Calu3 (cell line): ENCODE results near the gene CD36. TPM values are rescaled to one million over a fixed set of nuclear protein-coding genes. Genes with fewer than 3 reads are reported as not detected.

Source experiments
- BruUV-seq: library from RNA; stranded (reverse); fragments of 400-500 nt; replicated peaks from 2 replicates; lab custom pipeline; 2021; lab: Mats Ljungman, UMichigan
- CTCF ChIA-PET: fragments of 300-600 bp; sonication (Branson Sonifier 250); formaldehyde crosslinking; loops from one replicate; lab custom pipeline; 2022; ENCODE audit warnings: antibody characterized with exemption; lab: Charles Lee
- DNase-seq: peaks from one replicate; pipeline ENCODE4 v3.0.0; 2022
- H3K27ac Mint-ChIP-seq: one replicate; pipeline ENCODE4 v1.8.0; 2022; ENCODE audit warnings: mixed read lengths; ENCODE audit not compliant: unreplicated experiment
- H3K27me3 Mint-ChIP-seq: one replicate; pipeline ENCODE4 v1.8.0; 2022; ENCODE audit warnings: mixed read lengths; ENCODE audit not compliant: unreplicated experiment
- H3K36me3 Mint-ChIP-seq: one replicate; pipeline ENCODE4 v1.8.0; 2022; ENCODE audit warnings: mild to moderate bottlenecking, moderate library complexity, mixed read lengths; ENCODE audit not compliant: insufficient read depth, unreplicated experiment
- H3K4me1 Mint-ChIP-seq: one replicate; pipeline ENCODE4 v1.8.0; 2022; ENCODE audit warnings: mild to moderate bottlenecking, low read depth, mixed read lengths; ENCODE audit not compliant: unreplicated experiment
- H3K4me3 Mint-ChIP-seq: one replicate; pipeline ENCODE4 v1.8.0; 2022; ENCODE audit warnings: mild to moderate bottlenecking, low read depth, moderate library complexity, mixed read lengths; ENCODE audit not compliant: unreplicated experiment
- H3K9me3 Mint-ChIP-seq: one replicate; pipeline ENCODE4 v1.8.0; 2022; ENCODE audit warnings: low read depth, mixed read lengths; ENCODE audit not compliant: unreplicated experiment
- intact Hi-C: fragments of 100-400 bp; cut with micrococcal nuclease; formaldehyde crosslinking; loops from one replicate; pipeline ENCODE4 v1.10.0; 2022; ENCODE audit not compliant: unreplicated experiment
- total RNA-seq: library from RNA; stranded (reverse); gene quantifications from 2 replicates; pipeline ENCODE4 v1.2.3, GENCODE V29; 2022
- TF ChIP-seq, protein P1 (sequence below): fragments of 200-600 bp; IDR thresholded peaks from one replicate; pipeline ENCODE4 v1.8.0; 2022; ENCODE audit warnings: antibody characterized with exemption; ENCODE audit not compliant: unreplicated experiment

The CD36 gene
- total RNA-seq, 1 experiment from 2014 or later: not detected

DNA sequence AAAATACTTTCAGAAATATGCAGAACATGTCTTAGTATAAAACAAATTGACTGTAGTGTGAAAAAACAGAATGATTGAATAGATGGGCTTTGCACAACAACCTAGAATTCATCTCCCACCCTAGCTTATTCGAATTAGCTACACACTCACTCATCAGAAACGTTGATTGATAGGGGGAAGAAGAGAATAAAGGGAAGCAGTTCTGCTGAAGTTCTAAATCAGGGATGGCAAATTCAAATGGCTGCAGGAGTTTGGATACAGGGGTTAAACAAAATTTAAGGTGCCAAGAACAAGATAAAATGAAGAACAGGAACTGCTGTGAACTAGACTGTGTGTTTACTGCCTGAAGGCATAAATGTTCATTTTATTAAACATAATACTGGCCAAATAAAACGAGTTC is 9.0 kb downstream of the CD36 start:
- TF ChIP-seq, protein P1, sequence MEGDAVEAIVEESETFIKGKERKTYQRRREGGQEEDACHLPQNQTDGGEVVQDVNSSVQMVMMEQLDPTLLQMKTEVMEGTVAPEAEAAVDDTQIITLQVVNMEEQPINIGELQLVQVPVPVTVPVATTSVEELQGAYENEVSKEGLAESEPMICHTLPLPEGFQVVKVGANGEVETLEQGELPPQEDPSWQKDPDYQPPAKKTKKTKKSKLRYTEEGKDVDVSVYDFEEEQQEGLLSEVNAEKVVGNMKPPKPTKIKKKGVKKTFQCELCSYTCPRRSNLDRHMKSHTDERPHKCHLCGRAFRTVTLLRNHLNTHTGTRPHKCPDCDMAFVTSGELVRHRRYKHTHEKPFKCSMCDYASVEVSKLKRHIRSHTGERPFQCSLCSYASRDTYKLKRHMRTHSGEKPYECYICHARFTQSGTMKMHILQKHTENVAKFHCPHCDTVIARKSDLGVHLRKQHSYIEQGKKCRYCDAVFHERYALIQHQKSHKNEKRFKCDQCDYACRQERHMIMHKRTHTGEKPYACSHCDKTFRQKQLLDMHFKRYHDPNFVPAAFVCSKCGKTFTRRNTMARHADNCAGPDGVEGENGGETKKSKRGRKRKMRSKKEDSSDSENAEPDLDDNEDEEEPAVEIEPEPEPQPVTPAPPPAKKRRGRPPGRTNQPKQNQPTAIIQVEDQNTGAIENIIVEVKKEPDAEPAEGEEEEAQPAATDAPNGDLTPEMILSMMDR: no peak
- Mint-ChIP-seq H3K27ac (no peak overlapping the region), H3K27me3 (no peaks in the 10 kb centered on the region), H3K4me1 (peaks cover 9% of the 10 kb centered on the region), H3K9me3 (no peaks in the 10 kb centered on the region), H3K4me3 (no peak overlapping the region), H3K36me3 (no peaks in the 10 kb centered on the region)
- no peak for DNase-seq
- intact Hi-C loops: no loop called here
- BruUV-seq: no TSS peak
- CTCF ChIA-PET: interaction anchor here (0.9 kb wide), 1 partner anchor 449 kb away, joined by 3 read pairs; no protein-coding TSS in a partner anchor

DNA sequence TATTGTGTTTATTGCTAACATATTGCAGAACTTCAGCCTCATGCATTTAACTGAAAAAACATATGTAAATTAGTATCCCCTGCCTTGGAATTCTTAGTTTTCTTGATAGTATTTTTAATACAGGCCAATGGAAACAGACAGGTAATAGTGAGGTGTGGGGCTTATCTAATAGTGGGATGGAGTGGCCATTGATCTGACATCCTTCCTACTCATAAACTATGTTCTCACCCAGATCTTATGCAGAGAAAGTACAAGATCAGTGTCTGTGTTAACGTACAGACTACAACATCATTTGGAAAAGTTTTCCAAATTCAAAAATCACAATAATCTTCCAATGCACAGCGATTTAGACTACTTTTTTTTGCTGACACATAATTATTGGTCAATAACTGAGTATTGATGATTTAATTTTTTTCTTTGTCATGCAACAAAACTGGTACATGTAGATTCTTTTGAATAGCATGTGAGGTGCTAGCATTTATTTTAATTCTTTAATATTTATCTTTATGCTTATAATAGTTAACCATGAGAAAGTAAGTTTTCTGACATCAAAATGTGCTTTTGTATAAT is 9.7 kb downstream of the CD36 start:
- H3K27me3 Mint-ChIP-seq: no peaks in the 10 kb centered on the region
- no peaks in the 10 kb centered on the region for H3K36me3 Mint-ChIP-seq

DNA sequence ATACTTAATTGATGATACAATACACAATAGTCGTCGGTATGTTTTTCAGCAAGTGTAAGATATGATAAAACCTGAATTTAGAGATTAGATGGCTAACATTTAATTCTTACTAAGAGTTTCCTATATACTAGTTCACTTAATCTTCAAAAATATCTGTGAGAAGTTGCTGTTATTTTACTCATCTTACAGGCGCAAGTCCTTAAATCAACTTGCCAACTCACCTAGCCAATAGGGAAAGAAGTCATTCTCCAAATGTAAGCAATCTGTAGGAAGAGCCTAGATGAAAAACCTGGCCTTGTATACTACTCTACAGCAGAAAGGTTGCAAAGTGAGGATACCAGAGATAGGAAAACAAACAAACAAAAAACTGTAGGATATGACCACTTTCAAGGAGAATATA is 10.6 kb downstream of the CD36 start:
- Mint-ChIP-seq H3K4me1 (peaks cover 9% of the 10 kb centered on the region), H3K9me3 (no peaks in the 10 kb centered on the region), H3K27me3 (no peaks in the 10 kb centered on the region), H3K4me3 (no peak overlapping the region), H3K27ac (no peak overlapping the region), H3K36me3 (no peaks in the 10 kb centered on the region)
- intact Hi-C loops: no loop called here
- DNase-seq: no peak
- TF ChIP-seq, protein P1: no peak
- CTCF ChIA-PET: no interaction called here
- BruUV-seq: no TSS peak

More for the DNA sequence above, 9.7 kb downstream of the CD36 start:
- TF ChIP-seq, protein P1: no peak
- Mint-ChIP-seq H3K4me3 (no peak overlapping the region), H3K9me3 (no peaks in the 10 kb centered on the region), H3K27ac (no peak overlapping the region), H3K4me1 (peaks cover 9% of the 10 kb centered on the region)
- intact Hi-C loops: no loop called here
- BruUV-seq: no TSS peak
- DNase-seq: no peak
- CTCF ChIA-PET: no interaction called here

DNA sequence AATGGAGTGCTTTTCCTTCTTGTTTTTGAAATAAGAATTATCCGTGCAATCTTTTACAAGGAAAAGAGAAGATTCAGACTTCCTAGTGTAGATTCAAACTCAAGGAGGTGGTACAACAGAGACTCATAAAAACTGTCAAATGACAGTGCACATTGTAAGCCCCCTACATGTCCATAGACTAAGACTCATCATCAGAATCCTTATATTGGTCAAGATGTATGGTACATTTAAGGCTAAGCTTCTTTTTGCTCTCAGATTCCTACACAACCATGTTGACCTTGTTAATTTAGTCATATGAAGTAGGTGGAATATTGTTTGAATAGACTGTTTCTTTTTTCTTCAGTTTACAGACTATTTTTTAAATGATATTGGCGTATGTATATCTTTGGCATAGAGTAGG is 11.6 kb downstream of the CD36 start:
- Mint-ChIP-seq H3K4me1 (peaks cover 9% of the 10 kb centered on the region), H3K27ac (no peak overlapping the region), H3K36me3 (no peaks in the 10 kb centered on the region), H3K9me3 (no peaks in the 10 kb centered on the region), H3K4me3 (no peak overlapping the region), H3K27me3 (no peaks in the 10 kb centered on the region)
- no peak for DNase-seq
- intact Hi-C loops: no loop called here
- BruUV-seq: no TSS peak
- TF ChIP-seq, protein P1: no peak
- CTCF ChIA-PET: no interaction called here
